H1 (cell line): ENCODE measurements around the gene IGLL5.

Experiments
- CTCF ChIP-seq, 3 experiments: IDR thresholded peaks; 1 replicate in 2 of 3; 2 replicates in 1 of 3; pipeline versions ENCODE4 v1.5.1 to v1.6.1; 2011; ENCODE audit warnings: low read length in 3 of 3, mild to moderate bottlenecking in 3 of 3, inconsistent platforms in 2 of 3, low read depth in 1 of 3, moderate library complexity in 1 of 3; ENCODE audit not compliant: insufficient read depth in 1 of 3; ENCODE audit errors: control extremely low read depth in 1 of 3
- POLR2AphosphoS5 ChIP-seq: IDR thresholded peaks from 2 replicates; pipeline ENCODE4 v1.6.1; 2011; ENCODE audit warnings: low read depth, low read length
- SIN3A ChIP-seq, 2 experiments: IDR thresholded peaks in 1 of 2; conservative IDR thresholded peaks in 1 of 2; 2 replicates each; pipeline ENCODE4 v1.6.1; 2011 to 2012; ENCODE audit warnings: low read length in 2 of 2, improper control_type of control experiment in 1 of 2, low read depth in 1 of 2, mild to moderate bottlenecking in 1 of 2
- SRF ChIP-seq: IDR thresholded peaks from 2 replicates; pipeline ENCODE4 v1.6.1; 2011; ENCODE audit warnings: mild to moderate bottlenecking, low read depth, low read length, moderate library complexity
- TAF1 ChIP-seq: IDR thresholded peaks from 2 replicates; pipeline ENCODE4 v1.6.1; 2011; ENCODE audit warnings: mild to moderate bottlenecking, low read depth, low read length
- USF2 ChIP-seq: IDR thresholded peaks from 2 replicates; pipeline ENCODE4 v1.6.1; 2011; ENCODE audit warnings: low read length, improper control_type of control experiment
- ZNF274 ChIP-seq: IDR thresholded peaks from 2 replicates; pipeline ENCODE4 v1.7.0; 2012; ENCODE audit warnings: low read length, borderline replicate concordance; ENCODE audit errors: extremely low read depth

GRCh38 chr22:22937894-22938480, 50.4 kb downstream of the IGLL5 start:
- TF ChIP-seq ZNF274 (no peak), TAF1 (no peak), SIN3A (conservative IDR thresholded peaks at IDR 0.05 in 1 of 2, IDR thresholded peaks at IDR 0.05 in 1 of 2; ENCODE audit: low read depth in 1 of 2, low read length in 2 of 2) (no peak), CTCF (IDR thresholded peaks at IDR 0.05; ENCODE audit: control extremely low read depth in 1 of 3, insufficient read depth in 1 of 3, low read depth in 1 of 3, low read length in 3 of 3) (no peak), USF2 (no peak), POLR2AphosphoS5 (no peak), SRF (no peak)
